Measurements from ENCODE around the gene ITPR1.

- TF ChIP-seq SMC3 (IDR thresholded peaks at IDR 0.05; ENCODE audit: low read depth, low read length) (no peak), POLR2A (IDR thresholded peaks at IDR 0.05; ENCODE audit: low read depth, low read length) (no peak), CTCF (conservative IDR thresholded peaks at IDR 0.05; ENCODE audit: low read depth, low read length) (no peak), MXI1 (IDR thresholded peaks at IDR 0.05; ENCODE audit: borderline replicate concordance, low read depth, low read length) (no peak), MAZ (IDR thresholded peaks at IDR 0.05; ENCODE audit: borderline replicate concordance, low read depth, low read length) (no peak)
These were observed 356.6 kb downstream of the ITPR1 start for GRCh38 chr3:4849739-4850138.
